Endothelial cell (in vitro differentiated cells): ENCODE data around the gene CTSF. TPM values are rescaled to one million over a fixed set of nuclear protein-coding genes. Genes with fewer than 3 reads are reported as not detected.
"Not testable (repeated sequence)": the region's sequence is repeated elsewhere in the genome, so short reads cannot be mapped to it uniquely, and the experiment has no call there.

Experiments used
- DNase-seq: peaks from one replicate; pipeline ENCODE4 v3.0.0; 2021; ENCODE audit warnings: low spot score
- H3K27ac Mint-ChIP-seq: one replicate; pipeline ENCODE4 v1.8.0; 2021; ENCODE audit warnings: mixed read lengths, inconsistent platforms; ENCODE audit not compliant: unreplicated experiment
- H3K27me3 Mint-ChIP-seq: one replicate; pipeline ENCODE4 v1.8.0; 2021; ENCODE audit warnings: mild to moderate bottlenecking, moderate library complexity, mixed read lengths, inconsistent platforms; ENCODE audit not compliant: unreplicated experiment
- H3K36me3 Mint-ChIP-seq: one replicate; pipeline ENCODE4 v1.8.0; 2021; ENCODE audit warnings: mild to moderate bottlenecking, low read depth, mixed read lengths, inconsistent platforms; ENCODE audit not compliant: unreplicated experiment
- H3K4me1 Mint-ChIP-seq: one replicate; pipeline ENCODE4 v1.8.0; 2021; ENCODE audit warnings: mild to moderate bottlenecking, mixed read lengths, inconsistent platforms; ENCODE audit not compliant: unreplicated experiment
- H3K4me3 Mint-ChIP-seq: one replicate; pipeline ENCODE4 v1.8.0; 2021; ENCODE audit warnings: mild to moderate bottlenecking, mixed read lengths, inconsistent platforms; ENCODE audit not compliant: unreplicated experiment
- H3K9me3 Mint-ChIP-seq: one replicate; pipeline ENCODE4 v1.8.0; 2021; ENCODE audit warnings: mixed read lengths, inconsistent platforms; ENCODE audit not compliant: unreplicated experiment
- CTCF ChIP-seq: fragments of 200-600 bp; sonication (generic); IDR thresholded peaks from one replicate; pipeline ENCODE4 v1.5.0; 2021; ENCODE audit warnings: antibody characterized with exemption; ENCODE audit not compliant: unreplicated experiment
- total RNA-seq: library from RNA; stranded (reverse); fragmentation: NEBNext Ultra II Directional; extraction: Animal tissue kit (Norgen Biotek cat#: 25700); gene quantifications from one replicate; pipeline ENCODE4 v1.2.1, GENCODE V29; 2021; ENCODE audit not compliant: unreplicated experiment

The CTSF gene
- total RNA-seq, 1 donor from 2014 or later = 9.2 TPM

GRCh38 chr11:66542362-66542761 lies 26.0 kb downstream of the CTSF start:
- H3K27me3 Mint-ChIP-seq = peaks cover 22% of the 10 kb centered on the region
- no peak for TF ChIP-seq CTCF
- no peaks in the 10 kb centered on the region for H3K9me3 Mint-ChIP-seq
- no peak for DNase-seq
- H3K4me1 Mint-ChIP-seq = peaks cover 19% of the 10 kb centered on the region
- H3K27ac Mint-ChIP-seq = no peak overlapping the region
- H3K36me3 Mint-ChIP-seq = peaks cover 25% of the 10 kb centered on the region
- peak overlapping the region; percentile 71 for H3K4me3 Mint-ChIP-seq

GRCh38 chr11:66541892-66542291 lies 26.5 kb downstream of the CTSF start:
- H3K27me3 Mint-ChIP-seq = peaks cover 22% of the 10 kb centered on the region
- no peak for TF ChIP-seq CTCF
- H3K4me1 Mint-ChIP-seq = peaks cover 19% of the 10 kb centered on the region
- H3K36me3 Mint-ChIP-seq = peaks cover 26% of the 10 kb centered on the region
- no peaks in the 10 kb centered on the region for H3K9me3 Mint-ChIP-seq
- peak overlapping the region; percentile 71 for H3K4me3 Mint-ChIP-seq
- no peak for DNase-seq
- no peak overlapping the region for H3K27ac Mint-ChIP-seq

- peak overlapping the region; percentile 47 for H3K4me3 Mint-ChIP-seq
- H3K27me3 Mint-ChIP-seq = peaks cover 22% of the 10 kb centered on the region
- not testable (repeated sequence) for H3K27ac Mint-ChIP-seq, H3K9me3 Mint-ChIP-seq, DNase-seq
- peaks cover 30% of the 10 kb centered on the region for H3K36me3 Mint-ChIP-seq
- H3K4me1 Mint-ChIP-seq = peaks cover 22% of the 10 kb centered on the region
Measured at GRCh38 chr11:66540598-66540997, 27.8 kb downstream of the CTSF start.

- Mint-ChIP-seq H3K36me3 (peaks cover 32% of the 10 kb centered on the region), H3K4me1 (peaks cover 20% of the 10 kb centered on the region), H3K9me3 (no peaks in the 10 kb centered on the region), H3K4me3 (no peak overlapping the region), H3K27me3 (peaks cover 22% of the 10 kb centered on the region), H3K27ac (no peak overlapping the region)
- no peak for DNase-seq
- no peak for TF ChIP-seq CTCF
Measured at GRCh38 chr11:66539870-66540213, 28.6 kb downstream of the CTSF start.

GRCh38 chr11:66539170-66539869 lies 29.1 kb downstream of the CTSF start:
- no peak overlapping the region for H3K27ac Mint-ChIP-seq
- H3K4me3 Mint-ChIP-seq = no peak overlapping the region
- no peak for DNase-seq
- no peaks in the 10 kb centered on the region for H3K9me3 Mint-ChIP-seq
- TF ChIP-seq CTCF = no peak
- peaks cover 18% of the 10 kb centered on the region for H3K4me1 Mint-ChIP-seq
- H3K27me3 Mint-ChIP-seq = peaks cover 22% of the 10 kb centered on the region
- peaks cover 30% of the 10 kb centered on the region for H3K36me3 Mint-ChIP-seq
